ENCODE measurements around the gene TARM1.
A peak's percentile ranks its signal among the peaks of the same experiment; 100 is the strongest.
"Not testable (repeated sequence)": the region's sequence is repeated elsewhere in the genome, so short reads cannot be mapped to it uniquely, and the experiment has no call there.

Gene TARM1

DNA sequence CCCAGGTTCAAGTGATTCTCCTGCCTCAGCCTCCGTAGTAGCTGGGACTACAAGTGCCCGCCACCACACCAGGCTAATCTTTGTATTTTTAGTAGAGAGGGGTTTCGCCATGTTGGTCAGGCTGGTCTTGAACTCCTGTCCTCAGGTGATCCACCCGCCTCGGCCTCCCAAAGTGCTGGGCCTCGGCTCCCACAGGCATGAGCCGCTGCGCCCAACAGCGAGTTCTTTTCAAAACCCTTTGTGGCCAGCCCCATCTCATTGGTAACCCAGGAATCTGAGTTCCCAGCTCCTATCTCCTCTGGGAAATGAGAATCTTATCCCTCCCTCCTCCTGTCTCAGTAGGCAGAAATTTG is 18.7 kb upstream of the TARM1 start:
- DNase-seq (ENCODE audit: low spot score): not testable (repeated sequence)

DNA sequence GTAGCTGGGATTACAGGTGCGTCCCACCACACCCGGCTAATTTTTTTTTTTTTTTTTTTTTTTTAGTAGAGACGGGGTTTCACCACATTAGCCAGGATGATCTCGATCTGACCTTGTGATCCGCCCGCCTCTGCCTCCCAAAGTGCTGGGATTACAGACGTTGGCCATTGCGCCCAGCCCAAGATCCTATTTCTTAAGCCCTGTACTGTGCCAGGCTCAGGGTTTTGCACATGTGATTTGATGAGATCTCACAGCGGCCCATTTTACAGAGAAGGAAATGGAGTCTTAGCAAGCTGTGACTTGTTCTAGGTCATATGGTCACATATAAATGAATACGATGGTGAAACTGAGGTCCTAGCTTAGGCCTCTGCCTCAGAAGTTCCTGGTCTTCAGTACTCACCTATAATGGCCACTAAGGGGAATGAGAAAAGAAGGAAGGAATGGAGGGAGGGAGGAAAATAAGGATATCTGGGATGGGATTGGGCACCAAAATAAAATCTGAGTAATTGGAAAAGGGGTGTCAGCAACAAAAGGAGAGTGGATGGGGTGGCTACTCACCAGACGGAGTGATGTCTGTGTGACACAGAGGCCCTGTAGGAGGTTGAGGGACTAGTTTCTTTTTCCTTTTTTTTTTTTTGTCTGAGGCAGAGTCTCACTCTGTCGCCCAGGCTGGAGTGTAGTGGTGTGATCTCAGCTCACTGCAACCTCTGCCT is 18.2 kb upstream of the TARM1 start:
- DNase-seq (ENCODE audit: low spot score): no peak

DNA sequence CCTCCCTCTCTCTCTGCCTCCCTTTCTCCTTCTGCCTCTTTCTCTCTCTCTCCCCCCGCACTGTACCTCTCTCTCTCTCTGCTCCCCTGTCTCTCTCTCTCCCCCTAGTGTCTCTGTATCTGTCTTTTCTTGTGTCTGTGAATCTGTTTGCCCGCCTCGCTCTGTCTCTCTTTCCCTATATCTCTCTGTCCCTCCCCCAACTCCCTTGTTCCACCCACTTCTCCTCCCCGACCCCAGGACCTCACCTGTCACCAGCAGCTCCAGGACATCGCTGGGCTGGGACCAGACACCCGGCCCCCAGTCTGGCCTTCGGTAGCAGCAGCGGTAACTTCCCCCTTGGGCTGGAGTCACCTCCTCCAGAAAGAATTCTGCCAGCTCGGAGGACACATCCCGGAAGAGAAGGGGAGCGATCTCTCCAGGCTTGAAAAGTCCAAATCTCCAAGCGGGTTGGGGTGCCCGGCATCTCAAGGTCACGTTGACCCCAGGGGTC is 15.5 kb upstream of the TARM1 start:
- peak; percentile 53 for DNase-seq (ENCODE audit: low spot score)

DNA sequence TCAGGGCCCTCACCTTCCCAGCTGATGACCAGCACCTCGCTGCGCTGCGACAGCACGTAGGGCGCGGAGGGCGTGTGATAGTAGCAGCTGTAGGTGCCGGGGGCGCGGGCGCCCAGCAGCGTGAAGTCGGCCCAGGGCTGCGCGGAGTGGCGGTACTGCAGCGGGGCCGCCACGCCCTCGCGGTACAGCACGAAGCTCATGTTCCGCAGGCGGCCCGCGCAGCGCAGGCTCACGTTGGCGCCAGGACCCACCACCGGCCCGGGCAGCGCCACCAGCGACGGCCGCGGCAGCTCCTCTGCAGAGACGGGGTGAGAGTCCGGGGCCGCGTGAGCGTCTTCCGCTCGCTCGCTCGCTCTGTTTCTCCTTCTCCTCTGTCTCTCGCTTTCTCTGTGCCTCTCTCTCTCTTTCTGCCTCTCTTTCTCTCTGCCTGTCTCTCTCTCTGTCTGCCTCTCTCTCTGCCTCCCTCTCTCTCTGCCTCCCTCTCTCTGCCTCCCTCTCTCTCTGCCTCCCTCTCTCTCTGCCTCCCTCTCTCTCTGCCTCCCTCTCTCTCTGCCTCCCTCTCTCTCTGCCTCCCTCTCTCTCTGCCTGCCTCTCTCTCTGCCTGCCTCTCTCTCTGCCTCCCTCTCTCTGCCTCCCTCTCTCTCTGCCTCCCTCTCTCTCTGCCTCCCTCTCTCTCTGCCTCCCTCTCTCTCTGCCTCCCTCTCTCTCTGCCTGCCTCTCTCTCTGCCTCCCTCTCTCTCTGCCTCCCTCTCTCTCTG is 14.9 kb upstream of the TARM1 start:
- peak; percentile 50 for DNase-seq (ENCODE audit: low spot score)

DNA sequence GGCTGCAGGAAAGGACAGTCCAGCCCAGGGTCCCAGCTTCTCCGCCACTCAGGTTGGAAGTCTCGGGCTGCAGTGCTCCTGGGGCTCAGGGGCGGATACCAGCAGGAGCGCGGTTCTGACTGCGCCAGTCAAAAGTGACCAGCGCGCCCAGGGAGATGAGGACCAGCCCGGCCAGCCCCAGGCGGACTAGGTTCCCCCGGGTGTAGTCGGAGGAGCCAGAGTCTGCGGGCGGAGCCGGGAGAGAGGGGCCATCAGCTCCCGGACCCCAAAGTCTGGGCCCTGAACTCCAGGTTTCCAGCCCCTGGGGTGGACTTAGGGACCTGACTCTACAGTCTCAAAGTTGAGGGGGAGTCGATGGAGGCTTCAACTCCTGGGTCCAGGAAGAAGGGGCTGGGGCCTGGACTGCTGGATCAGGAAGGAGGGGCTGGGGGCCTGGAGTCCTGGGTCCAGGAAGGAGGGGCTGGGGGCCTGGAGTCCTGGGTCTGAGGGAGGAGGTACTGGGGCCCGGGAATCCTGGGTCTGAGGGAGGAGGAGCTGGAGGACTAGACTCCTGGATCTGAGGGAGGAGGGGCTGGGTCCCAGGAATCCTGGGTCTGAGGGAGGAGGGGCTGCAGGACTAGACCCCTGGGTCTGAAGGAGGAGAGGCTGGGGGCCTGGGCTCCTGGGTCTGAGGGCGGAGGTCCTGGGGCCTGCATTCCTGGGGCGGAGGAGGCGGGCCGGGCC is 14.1 kb upstream of the TARM1 start:
- DNase-seq (ENCODE audit: low spot score): no peak

DNA sequence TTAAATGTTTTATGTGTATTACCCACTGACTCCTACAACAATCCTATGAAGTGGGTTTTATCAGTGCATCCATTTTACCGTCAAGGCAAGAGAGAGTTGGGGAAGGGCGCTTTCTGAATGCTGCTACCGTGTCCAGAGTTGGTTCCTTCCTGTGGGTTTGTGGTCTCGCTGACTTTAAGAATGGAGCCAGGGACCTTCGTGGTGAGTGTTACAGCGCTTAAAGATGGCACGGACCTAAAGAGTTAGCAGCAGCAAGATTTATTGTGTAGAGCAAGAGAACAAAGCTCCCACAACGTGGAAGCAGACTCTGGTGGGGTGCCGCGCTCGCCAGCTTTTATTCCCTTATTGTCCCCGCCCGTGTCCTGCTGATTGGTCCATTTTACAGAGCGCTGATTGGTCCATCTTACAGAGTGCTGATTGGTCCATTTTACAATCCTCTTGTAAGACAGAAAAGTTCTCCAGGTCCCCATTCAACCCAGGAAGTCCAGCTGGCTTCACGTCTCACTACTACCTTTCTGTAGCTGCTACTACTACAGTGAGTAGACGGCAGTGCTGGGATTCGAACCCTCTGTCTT is 13.3 kb upstream of the TARM1 start:
- no peak for DNase-seq (ENCODE audit: low spot score)

DNA sequence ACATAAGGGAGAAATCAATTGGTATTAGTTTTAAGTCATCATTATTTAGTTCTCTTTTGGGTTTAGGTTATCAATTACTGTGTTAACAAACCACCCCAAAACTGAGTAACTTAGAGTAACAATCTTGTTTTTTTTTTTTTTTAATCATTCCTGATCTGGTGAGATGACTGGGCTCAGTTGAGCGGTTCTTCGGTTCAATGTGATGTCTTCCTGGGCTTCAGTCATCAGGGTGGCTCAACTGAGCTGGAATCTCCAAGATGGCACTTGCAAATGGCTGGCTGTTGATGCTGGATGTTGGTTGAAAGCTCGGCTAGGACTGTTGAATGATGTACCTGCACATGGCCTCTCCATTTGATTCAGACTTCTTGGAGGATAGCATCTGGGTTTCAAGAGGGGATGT is 3.2 kb upstream of the TARM1 start:
- DNase-seq (ENCODE audit: low spot score): no peak

DNA sequence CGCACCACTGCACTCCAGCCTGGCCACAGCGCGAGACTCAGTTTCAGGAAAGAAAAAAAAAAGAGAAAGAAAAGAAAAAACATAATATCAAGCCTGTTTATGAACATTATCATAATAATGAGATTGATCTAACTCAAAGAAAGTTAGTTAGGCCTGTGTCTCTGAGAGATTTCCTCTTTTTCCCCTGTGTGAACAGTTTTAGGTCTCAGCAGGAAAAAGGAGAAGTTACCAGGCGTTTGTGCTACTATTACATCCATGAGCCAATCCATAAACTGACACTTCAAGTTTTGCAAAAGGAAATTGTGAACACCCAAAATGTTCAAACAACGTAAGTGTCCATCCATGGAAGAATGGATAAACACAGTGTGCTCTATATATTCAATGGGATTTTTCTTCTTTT is 3.8 kb downstream of the TARM1 start:
- DNase-seq (ENCODE audit: low spot score): no peak

DNA sequence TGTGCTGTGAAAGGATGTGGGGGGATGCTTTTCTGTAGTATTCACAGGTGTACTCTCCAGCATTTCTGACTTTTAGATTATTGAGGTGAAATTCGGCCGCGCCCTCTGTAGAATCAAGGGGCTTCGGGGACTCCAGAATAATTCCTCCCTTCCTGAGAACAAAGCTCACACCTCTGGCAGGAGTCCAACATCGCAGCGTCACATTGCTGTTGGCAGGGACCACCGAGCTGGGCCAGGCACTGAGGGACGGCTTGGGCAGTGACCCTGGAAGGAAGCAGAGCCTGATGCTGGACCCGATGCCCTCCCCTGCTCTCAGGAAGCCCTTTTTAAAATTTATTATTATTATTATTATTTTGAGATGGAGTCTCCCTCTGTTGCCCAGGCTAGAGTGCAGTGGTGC is 6.3 kb downstream of the TARM1 start:
- DNase-seq (ENCODE audit: low spot score): no peak

DNA sequence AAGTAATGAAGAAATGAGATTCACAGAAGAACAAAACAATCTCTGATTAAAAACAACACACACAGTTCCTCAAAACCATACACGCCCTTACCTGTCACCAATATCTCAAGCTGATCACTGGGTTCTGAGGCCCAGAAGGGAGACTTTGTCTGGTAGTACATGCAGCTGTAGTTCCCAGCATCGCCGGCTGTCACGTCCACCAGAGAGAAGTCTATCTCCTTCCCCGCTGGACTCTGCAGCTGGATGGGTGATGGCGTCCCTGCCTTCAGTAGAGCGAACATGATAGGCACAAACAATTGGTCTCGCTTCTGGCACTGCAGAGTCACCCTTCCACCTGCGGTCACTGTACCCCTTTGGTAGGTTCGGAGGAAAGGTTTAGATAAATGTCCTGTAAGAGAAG is 7.3 kb downstream of the TARM1 start:
- DNase-seq (ENCODE audit: low spot score): no peak

DNA sequence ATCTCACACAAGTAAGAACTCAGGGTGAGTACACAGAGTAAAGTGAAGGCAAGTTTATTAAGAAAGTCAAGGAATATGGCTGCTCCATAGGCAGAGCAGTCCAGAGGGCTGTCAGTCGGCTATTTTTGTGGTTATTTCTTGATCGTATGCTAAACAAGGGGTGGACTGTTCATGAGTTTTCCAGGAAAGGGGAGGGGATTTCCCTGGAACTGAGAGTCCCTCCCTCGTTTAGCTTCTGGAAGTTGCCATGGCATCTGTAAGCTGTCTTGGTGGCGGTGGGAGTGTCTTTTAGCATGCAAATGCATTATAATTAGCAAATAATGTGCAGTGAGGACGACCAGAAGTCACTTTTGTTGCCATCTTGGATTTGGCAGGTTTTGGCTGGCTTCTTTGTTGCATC is 11.7 kb downstream of the TARM1 start:
- DNase-seq (ENCODE audit: low spot score): no peak

DNA sequence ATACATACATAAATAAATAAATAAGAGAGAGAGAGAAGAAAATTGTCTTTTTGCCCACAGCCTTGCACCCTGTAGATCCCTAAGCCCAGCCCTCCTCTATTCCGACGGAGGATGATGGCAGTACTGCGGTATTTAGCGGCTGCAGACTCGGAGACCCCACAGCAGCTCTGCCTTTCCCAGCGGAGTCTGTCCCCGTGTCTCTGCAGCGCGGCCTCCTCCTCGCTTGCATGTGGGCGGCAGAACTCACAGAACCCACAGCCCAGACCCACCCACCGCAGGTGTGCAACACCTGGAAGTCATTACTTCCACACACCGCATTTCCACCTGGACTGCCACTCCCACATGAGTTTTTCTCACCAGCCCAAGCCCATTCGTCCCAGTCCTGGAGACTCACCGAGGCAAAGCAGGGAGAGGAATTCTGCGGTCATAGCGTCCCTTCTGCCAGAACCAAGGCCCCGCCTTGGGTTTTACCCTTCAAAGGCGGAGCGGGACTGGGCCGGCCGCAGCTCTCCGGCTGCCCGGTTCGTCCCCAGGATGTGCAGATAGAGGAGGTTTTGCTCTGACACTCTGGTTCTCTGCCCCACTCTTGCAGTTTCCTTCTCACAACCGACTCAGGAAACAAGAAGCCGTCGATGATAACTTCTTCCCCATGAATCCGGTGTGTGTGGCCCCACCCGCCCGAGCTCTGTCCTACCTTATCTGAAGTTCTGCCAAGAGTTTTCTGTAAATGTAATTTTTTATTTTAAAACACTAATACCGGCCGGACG is 17.6 kb downstream of the TARM1 start, which contains the start of gene VSTM1:
VSTM1 (minus strand) TSS at position 548 of the 767 bp plus-strand sequence; CDS start at position 428, 120 bp downstream.
- DNase-seq (ENCODE audit: low spot score): no peak

DNA sequence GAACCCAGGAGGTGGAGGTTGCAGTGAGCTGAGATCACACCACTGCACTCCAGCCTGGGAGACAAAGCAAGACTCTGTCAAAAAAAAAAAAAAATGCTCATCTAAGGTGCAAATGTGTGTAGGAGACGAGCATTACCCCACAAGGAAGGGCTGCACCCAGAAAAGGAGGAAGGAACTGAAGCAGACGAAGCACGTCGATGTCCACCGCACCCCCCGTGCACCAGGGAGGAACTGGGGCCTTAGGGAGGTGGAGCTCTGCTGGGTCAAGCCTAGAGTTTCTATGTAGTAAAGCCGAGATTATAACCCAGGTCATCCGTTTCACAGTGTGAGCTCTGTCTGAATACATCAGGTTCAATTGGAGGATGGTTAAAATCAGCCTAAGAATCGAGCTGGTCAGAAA is 18.5 kb downstream of the TARM1 start:
- no peak for DNase-seq (ENCODE audit: low spot score)

DNA sequence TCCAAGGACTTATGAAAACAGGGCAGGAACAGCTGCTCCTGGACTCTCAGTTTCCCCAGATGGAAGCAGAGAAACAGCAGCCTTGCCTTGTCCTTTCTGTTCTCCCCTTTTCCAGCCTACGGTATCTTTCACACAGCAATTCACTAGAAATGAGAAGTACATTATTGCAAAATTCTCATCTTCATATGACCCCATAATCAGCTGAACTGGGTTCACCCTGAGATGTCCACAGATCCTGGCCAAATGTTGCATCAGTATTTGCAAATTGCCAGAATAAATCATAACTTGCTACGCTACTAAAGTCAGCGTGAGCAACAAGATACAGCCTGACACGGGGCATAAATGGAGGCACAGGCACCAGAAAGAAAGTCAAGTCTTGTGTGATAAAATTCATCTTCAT is 33.5 kb downstream of the TARM1 start:
- no peak for DNase-seq (ENCODE audit: low spot score)

DNA sequence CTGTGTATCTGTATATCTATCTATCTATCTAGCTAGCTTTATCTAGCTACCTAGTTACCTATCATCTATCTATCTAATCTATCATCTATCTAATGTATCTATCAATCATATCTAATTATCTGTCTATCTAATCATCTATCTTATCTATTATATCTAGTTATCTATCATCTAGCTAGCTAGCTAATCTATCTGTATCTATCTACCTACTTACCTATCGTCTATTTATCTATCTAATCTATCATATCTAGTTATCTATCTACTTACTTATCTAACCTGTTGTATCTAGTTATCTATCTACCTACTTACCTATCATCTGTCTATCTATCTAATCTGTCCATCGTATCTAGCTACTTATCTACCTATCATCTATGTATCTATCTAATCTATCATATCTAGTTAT is 35.4 kb downstream of the TARM1 start:
- no peak for DNase-seq (ENCODE audit: low spot score)

DNA sequence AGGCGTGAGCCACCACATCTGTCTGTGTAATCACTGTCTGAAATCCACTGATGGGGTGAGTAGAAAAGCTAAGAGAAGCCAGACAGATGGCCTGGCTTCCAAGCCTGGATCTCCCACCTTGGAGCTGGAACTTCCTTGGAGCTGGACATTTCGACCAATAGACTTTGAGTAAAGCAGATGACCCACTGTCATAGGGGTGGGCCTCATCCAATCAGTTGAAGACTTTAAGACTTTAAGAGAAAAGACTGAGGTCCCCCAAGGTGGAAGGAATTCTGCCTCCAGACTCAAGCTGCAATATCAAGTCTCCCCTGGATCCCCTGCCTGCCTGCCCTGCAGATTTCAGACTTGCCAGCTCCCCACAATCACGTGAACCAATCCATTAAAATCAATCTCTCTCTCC is 38.2 kb downstream of the TARM1 start:
- no peak for DNase-seq (ENCODE audit: low spot score)

DNA sequence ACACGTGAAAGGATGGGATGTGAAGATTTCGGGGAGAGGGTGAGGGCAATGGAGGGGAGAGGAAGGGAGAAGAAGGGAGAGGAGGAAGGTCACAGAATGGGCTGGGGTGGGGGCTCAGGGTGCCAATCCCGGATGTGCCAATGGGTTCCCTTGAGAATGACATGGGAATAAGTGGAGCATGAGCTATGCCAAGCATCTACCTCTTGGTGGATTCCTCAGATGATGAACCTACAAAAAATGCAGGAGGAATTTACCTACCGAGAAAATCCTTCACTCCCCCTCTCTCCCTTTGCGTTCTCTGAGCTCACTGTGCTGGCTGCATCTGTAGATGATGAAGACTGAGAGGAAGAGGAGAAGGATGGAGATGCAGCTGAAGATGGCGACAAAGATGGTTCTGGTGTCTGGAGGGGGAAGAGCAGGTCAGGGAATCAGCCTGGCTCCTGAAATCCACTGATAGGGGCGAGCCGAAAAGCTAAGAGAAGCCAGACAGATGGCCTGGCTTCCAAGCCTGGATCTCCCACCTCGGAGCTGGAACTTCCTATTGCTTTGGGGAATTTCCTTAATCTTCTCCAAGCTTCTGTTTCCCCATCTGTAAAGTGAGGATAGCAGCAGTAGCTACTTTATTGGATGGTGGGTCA is 39.1 kb downstream of the TARM1 start:
- no peak for DNase-seq (ENCODE audit: low spot score)

DNA sequence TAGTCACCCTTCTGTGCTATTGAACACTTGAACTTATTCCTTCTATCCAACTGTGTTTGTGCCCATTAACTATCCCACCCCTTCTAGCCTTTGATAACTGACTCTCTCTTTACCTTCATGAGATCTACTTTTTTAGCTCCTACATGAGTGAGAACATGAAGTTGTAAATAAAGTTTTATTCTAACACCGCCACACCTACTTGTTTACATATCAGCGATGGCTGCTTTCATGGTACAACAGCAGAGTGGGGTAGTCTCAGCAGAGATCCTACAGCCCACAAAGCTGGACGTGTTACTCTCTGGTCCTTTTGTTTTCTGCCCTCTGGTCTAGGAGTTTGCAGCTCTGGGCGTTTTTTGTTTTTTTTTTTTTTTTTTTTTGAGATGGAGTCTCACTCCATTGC is 41.2 kb downstream of the TARM1 start:
- DNase-seq (ENCODE audit: low spot score): no peak

DNA sequence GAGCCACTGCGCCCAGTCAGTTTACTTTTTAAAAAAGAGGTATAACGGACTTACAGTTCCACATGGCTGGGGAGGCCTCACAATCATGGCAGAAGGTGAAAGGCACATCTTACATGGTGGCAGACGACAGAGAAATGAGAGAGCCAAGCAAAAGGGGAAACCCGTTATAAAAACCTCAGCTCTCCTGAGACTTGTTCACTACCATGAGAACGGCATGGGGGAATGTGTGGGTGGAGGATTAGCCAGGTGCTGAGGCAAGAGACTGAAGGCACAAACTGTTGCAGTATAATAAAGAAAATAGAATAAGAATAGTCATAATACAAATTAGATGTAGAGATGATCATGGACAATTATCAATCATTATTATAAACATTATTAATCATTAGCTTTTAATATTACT is 44.6 kb downstream of the TARM1 start:
- DNase-seq (ENCODE audit: low spot score): not testable (repeated sequence)

DNA sequence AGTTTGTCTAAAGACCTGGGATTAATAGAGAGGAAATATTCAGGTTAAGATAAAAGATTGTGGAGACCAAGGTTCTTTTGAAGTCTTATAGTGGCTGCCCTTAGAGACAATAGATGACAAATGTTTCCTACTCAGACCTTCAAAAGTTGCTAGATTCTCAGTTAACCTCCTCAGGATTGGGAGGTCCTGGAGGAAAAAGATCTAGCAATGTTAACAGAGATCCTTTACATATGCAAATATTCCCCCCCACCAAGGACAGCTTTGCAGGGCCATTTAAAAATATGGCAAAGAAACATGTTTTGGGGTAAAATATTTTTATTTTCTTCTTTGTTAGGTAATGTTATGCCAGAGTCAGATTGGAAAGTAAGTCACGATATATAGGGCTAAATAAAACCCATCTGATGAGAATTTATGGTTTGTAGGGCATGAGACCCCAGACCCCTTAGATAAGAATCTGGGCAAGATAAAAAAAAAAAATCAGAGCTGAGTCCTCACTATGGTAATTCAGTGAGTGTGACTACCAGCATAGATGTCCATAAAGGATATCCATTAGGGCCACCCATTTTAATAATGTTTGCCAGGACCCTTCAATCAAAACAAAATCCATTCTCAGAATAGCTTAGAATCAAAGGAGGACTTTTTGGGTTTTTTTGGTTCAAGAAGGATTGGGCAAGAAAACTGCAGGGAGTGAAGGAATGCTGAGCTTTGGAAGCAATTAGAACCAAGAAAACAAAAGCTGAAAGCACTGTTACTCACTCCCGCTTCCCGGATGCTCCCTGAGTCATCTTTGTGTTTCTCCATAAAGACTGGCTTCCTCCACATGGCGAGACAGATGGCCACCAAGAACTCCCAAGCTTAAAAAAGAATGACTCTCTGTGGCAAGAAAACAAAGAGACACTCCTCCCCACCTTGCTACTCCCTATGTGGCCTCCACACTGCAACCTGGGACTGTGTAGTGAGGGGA is 45.7 kb downstream of the TARM1 start:
- no peak for DNase-seq (ENCODE audit: low spot score)

Data from HuH-7 (cell line).